ENCODE data around the gene PKHD1. TPM values are rescaled to one million over a fixed set of nuclear protein-coding genes. Genes with fewer than 3 reads are reported as not detected.
A peak's percentile ranks its signal among the peaks of the same experiment; 100 is the strongest.

Gene PKHD1
- total RNA-seq, 1 experiment from 2014 or later = not detected

GRCh38 chr6:52013035-52013434, 74.4 kb downstream of the PKHD1 start:
- intact Hi-C loops (cut with micrococcal nuclease) = no loop called here
- H3K36me3 Mint-ChIP-seq (ENCODE audit: insufficient read depth, unreplicated experiment) = no peaks in the 10 kb centered on the region
- no peak overlapping the region for H3K27ac Mint-ChIP-seq (ENCODE audit: low read depth, unreplicated experiment)
- peaks cover 6% of the 10 kb centered on the region for H3K4me1 Mint-ChIP-seq (ENCODE audit: insufficient read depth, unreplicated experiment)
- TF ChIP-seq, protein P1, sequence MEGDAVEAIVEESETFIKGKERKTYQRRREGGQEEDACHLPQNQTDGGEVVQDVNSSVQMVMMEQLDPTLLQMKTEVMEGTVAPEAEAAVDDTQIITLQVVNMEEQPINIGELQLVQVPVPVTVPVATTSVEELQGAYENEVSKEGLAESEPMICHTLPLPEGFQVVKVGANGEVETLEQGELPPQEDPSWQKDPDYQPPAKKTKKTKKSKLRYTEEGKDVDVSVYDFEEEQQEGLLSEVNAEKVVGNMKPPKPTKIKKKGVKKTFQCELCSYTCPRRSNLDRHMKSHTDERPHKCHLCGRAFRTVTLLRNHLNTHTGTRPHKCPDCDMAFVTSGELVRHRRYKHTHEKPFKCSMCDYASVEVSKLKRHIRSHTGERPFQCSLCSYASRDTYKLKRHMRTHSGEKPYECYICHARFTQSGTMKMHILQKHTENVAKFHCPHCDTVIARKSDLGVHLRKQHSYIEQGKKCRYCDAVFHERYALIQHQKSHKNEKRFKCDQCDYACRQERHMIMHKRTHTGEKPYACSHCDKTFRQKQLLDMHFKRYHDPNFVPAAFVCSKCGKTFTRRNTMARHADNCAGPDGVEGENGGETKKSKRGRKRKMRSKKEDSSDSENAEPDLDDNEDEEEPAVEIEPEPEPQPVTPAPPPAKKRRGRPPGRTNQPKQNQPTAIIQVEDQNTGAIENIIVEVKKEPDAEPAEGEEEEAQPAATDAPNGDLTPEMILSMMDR (IDR thresholded peaks at IDR 0.05; ENCODE audit: unreplicated experiment) = no peak
- no peaks in the 10 kb centered on the region for H3K27me3 Mint-ChIP-seq (ENCODE audit: insufficient read depth, unreplicated experiment)
- H3K4me3 Mint-ChIP-seq (ENCODE audit: unreplicated experiment) = no peak overlapping the region
- ChIA-PET CTCF (interaction anchor here (1.0 to 5.0 kb wide), 5 partner anchors 8 to 169 kb away, joined by 3 to 31 read pairs (median 3); no protein-coding TSS in a partner anchor), POLR2A (interaction anchor here (0.7 kb wide), 1 partner anchor 9 kb away, joined by 3 read pairs; no protein-coding TSS in a partner anchor)
- BruUV-seq (replicated peaks) = no TSS peak
- no peaks in the 10 kb centered on the region for H3K9me3 Mint-ChIP-seq (ENCODE audit: unreplicated experiment)
- DNase-seq (ENCODE audit: unreplicated experiment) = peak; percentile 68

- CTCF ChIA-PET = interaction anchor here (1.1 to 5.0 kb wide), 4 partner anchors 9 to 52 kb away, joined by 3 to 31 read pairs (median 4); no protein-coding TSS in a partner anchor
- no TSS peak for BruUV-seq (replicated peaks)
Observed at GRCh38 chr6:52012582-52012981, 74.8 kb downstream of the PKHD1 start.

GRCh38 chr6:52010806-52011205, 76.6 kb downstream of the PKHD1 start:
- H3K27ac Mint-ChIP-seq (ENCODE audit: low read depth, unreplicated experiment) = no peak overlapping the region
- H3K27me3 Mint-ChIP-seq (ENCODE audit: insufficient read depth, unreplicated experiment) = no peaks in the 10 kb centered on the region
- CTCF ChIA-PET = interaction anchor here (0.6 to 5.0 kb wide), 4 partner anchors 9 to 116 kb away, joined by 3 to 31 read pairs (median 4); no protein-coding TSS in a partner anchor
- POLR2A ChIA-PET = interaction anchor here (0.9 kb wide), 1 partner anchor 9 kb away, joined by 3 read pairs; no protein-coding TSS in a partner anchor
- TF ChIP-seq, protein P1 (IDR thresholded peaks at IDR 0.05; ENCODE audit: unreplicated experiment) = no peak
- intact Hi-C loops (cut with micrococcal nuclease) = no loop called here
- H3K36me3 Mint-ChIP-seq (ENCODE audit: insufficient read depth, unreplicated experiment) = no peaks in the 10 kb centered on the region
- BruUV-seq (replicated peaks) = no TSS peak
- peaks cover 6% of the 10 kb centered on the region for H3K4me1 Mint-ChIP-seq (ENCODE audit: insufficient read depth, unreplicated experiment)
- H3K4me3 Mint-ChIP-seq (ENCODE audit: unreplicated experiment) = no peak overlapping the region
- DNase-seq (ENCODE audit: unreplicated experiment) = no peak
- no peaks in the 10 kb centered on the region for H3K9me3 Mint-ChIP-seq (ENCODE audit: unreplicated experiment)

More at GRCh38 chr6:52012582-52012981, 74.8 kb downstream of the PKHD1 start:
- no peak for DNase-seq (ENCODE audit: unreplicated experiment)
- Mint-ChIP-seq H3K9me3 (ENCODE audit: unreplicated experiment) (no peaks in the 10 kb centered on the region), H3K36me3 (ENCODE audit: insufficient read depth, unreplicated experiment) (no peaks in the 10 kb centered on the region), H3K4me1 (ENCODE audit: insufficient read depth, unreplicated experiment) (peaks cover 6% of the 10 kb centered on the region), H3K4me3 (ENCODE audit: unreplicated experiment) (no peak overlapping the region), H3K27me3 (ENCODE audit: insufficient read depth, unreplicated experiment) (no peaks in the 10 kb centered on the region), H3K27ac (ENCODE audit: low read depth, unreplicated experiment) (no peak overlapping the region)
- intact Hi-C loops (cut with micrococcal nuclease) = no loop called here
- POLR2A ChIA-PET = no interaction called here
- TF ChIP-seq, protein P1 (IDR thresholded peaks at IDR 0.05; ENCODE audit: unreplicated experiment) = no peak

DNA sequence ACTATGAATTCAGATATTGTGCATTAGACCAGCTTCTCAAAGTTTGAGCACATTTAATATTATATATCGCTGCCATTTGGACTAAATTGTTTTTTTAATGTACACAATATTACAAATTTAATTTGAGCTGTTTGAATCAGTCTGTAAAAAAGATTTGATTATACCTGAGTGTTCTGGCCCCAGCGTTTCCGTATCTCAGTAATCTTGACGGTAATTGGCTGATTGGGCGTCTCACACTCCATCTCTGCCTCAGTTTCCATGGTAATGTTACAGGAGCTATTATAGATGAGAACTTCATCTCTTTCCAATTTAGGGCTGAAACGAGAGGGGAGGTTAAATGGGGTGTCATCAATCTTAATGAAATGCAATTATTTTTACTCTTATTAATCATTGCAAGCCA, 77.3 kb downstream of the PKHD1 start:
- POLR2A ChIA-PET = interaction anchor here (0.9 kb wide), 1 partner anchor 10 kb away, joined by 3 read pairs; no protein-coding TSS in a partner anchor
- H3K9me3 Mint-ChIP-seq (ENCODE audit: unreplicated experiment) = no peaks in the 10 kb centered on the region

More for the DNA sequence above, 77.3 kb downstream of the PKHD1 start:
- Mint-ChIP-seq H3K4me1 (ENCODE audit: insufficient read depth, unreplicated experiment) (peaks cover 6% of the 10 kb centered on the region), H3K4me3 (ENCODE audit: unreplicated experiment) (no peak overlapping the region), H3K27me3 (ENCODE audit: insufficient read depth, unreplicated experiment) (no peaks in the 10 kb centered on the region), H3K27ac (ENCODE audit: low read depth, unreplicated experiment) (no peak overlapping the region), H3K36me3 (ENCODE audit: insufficient read depth, unreplicated experiment) (no peaks in the 10 kb centered on the region)
- TF ChIP-seq, protein P1 (IDR thresholded peaks at IDR 0.05; ENCODE audit: unreplicated experiment) = no peak
- no peak for DNase-seq (ENCODE audit: unreplicated experiment)
- CTCF ChIA-PET = interaction anchor here (0.6 to 5.0 kb wide), 5 partner anchors 9 to 1344 kb away, joined by 3 to 31 read pairs (median 3); no protein-coding TSS in a partner anchor
- no TSS peak for BruUV-seq (replicated peaks)
- intact Hi-C loops (cut with micrococcal nuclease) = no loop called here

All from MCF 10A (cell line).